Gastroesophageal sphincter (tissue), 3 donors: Measurements from ENCODE around the gene SPATA31E1.

Source experiments
- CTCF ChIP-seq, 4 experiments: fragments of 200-600 bp in 2 of 4; fragments of 450-650 bp in 2 of 4; sonication (generic) in 1 of 4; IDR thresholded peaks; one replicate each; pipeline ENCODE4 v1.5.1; 2017 to 2019; ENCODE audit warnings: antibody characterized with exemption in 4 of 4, mild to moderate bottlenecking in 2 of 4, moderate library complexity in 2 of 4
- EP300 ChIP-seq: sonication (generic); formaldehyde crosslinking; IDR thresholded peaks from one replicate; pipeline ENCODE4 v1.6.1; 2017; ENCODE audit warnings: antibody characterized with exemption, mild to moderate bottlenecking
- POLR2A ChIP-seq, 2 donors: fragments of 450-650 bp; IDR thresholded peaks; one replicate each; pipeline ENCODE4 v1.6.1; 2017; ENCODE audit warnings: antibody characterized with exemption in 2 of 2, mild to moderate bottlenecking in 2 of 2, moderate library complexity in 1 of 2

- no peak for TF ChIP-seq CTCF (IDR thresholded peaks at IDR 0.05)
- TF ChIP-seq EP300, result no peak
- no peak for TF ChIP-seq POLR2A (IDR thresholded peaks at IDR 0.05)
Measured at GRCh38 chr9:87868635-87869034, 14.0 kb upstream of the SPATA31E1 start.
